ENCODE results near the gene COPZ2.

- TF ChIP-seq L3MBTL2 (conservative IDR thresholded peaks at IDR 0.05) = no peak
- no peak for TF ChIP-seq PKNOX1 (IDR thresholded peaks at IDR 0.05)
- TF ChIP-seq FOXM1 (IDR thresholded peaks at IDR 0.05; ENCODE audit: borderline replicate concordance) = no peak
- no peak for TF ChIP-seq SUZ12 (IDR thresholded peaks at IDR 0.05)
- TF ChIP-seq LEF1 (IDR thresholded peaks at IDR 0.05; ENCODE audit: borderline replicate concordance) = no peak
- no peak for TF ChIP-seq ELF4 (IDR thresholded peaks at IDR 0.05)
- TF ChIP-seq FOXK2 (IDR thresholded peaks at IDR 0.05) = no peak
- no peak for TF ChIP-seq SP1 (IDR thresholded peaks at IDR 0.05)
- TF ChIP-seq CTBP1 (IDR thresholded peaks at IDR 0.05; ENCODE audit: borderline replicate concordance) = no peak
- TF ChIP-seq BHLHE40 (IDR thresholded peaks at IDR 0.05; ENCODE audit: borderline replicate concordance) = no peak
- TF ChIP-seq ZNF384 (IDR thresholded peaks at IDR 0.05) = no peak
- TF ChIP-seq NFRKB (IDR thresholded peaks at IDR 0.05) = no peak
Observed at GRCh38 chr17:48074322-48075081, 36.9 kb upstream of the COPZ2 start.

All from HEK293T (cell line).